ENCODE results near the gene MACROH2A1.

DNA sequence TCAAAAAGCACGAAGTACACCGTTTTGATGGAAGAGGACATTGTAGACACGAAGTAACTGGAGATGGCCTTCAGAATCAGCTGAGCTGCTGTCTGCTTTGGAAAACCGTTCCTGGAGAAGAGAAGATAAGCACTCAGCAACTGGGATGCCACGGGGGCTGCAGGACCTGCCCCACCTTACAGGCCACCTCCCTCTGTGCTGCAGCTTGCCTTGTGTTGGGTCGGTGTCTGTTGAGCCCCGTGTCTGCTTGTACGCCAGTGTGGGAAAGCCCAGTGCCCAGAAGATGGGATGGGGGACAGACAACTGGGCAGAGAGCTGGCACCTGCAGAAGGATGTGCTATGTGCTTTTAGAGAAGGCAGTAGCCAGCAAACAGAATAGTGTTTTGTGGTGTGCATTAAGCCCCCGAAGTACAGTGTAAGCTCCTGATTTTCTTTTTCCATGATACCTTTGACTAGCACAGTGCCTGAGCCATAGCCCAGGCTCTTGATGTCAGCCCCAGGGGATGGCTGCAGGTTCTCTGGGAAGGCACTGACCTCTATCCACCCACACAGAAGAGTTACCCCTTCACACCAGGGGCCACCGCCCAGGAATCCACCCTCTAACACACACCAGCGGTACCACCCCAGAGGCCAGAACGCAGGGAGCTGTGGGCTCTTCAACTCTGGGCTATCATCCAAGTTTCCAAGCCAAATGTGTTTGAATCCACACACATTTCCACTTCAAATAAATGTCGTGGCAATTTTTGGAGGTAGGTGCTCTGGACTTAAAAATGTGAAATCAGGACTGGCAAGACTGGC, 63.8 kb downstream of the MACROH2A1 start:
- TF ChIP-seq, protein P1, sequence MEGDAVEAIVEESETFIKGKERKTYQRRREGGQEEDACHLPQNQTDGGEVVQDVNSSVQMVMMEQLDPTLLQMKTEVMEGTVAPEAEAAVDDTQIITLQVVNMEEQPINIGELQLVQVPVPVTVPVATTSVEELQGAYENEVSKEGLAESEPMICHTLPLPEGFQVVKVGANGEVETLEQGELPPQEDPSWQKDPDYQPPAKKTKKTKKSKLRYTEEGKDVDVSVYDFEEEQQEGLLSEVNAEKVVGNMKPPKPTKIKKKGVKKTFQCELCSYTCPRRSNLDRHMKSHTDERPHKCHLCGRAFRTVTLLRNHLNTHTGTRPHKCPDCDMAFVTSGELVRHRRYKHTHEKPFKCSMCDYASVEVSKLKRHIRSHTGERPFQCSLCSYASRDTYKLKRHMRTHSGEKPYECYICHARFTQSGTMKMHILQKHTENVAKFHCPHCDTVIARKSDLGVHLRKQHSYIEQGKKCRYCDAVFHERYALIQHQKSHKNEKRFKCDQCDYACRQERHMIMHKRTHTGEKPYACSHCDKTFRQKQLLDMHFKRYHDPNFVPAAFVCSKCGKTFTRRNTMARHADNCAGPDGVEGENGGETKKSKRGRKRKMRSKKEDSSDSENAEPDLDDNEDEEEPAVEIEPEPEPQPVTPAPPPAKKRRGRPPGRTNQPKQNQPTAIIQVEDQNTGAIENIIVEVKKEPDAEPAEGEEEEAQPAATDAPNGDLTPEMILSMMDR (IDR thresholded peaks at IDR 0.05; ENCODE audit: borderline replicate concordance, extremely low read depth, low read length, poor library complexity, severe bottlenecking), result no peak
- TF ChIP-seq EZH2 (IDR thresholded peaks at IDR 0.05; ENCODE audit: borderline replicate concordance, low read depth, low read length, severe bottlenecking), result no peak

Data from DND-41 (cell line).